NCI-H2171 treated with DMSO at 0.1 percent for 48 hours (cell line): Measurements from ENCODE around the gene DPM3.
"Not testable (repeated sequence)": the region's sequence is repeated elsewhere in the genome, so short reads cannot be mapped to it uniquely, and the experiment has no call there.

Experiments
- DNase-seq: peaks from one replicate; lab custom pipeline; 2025; lab: John Stamatoyannopoulos, UW

The DPM3 gene

DNA sequence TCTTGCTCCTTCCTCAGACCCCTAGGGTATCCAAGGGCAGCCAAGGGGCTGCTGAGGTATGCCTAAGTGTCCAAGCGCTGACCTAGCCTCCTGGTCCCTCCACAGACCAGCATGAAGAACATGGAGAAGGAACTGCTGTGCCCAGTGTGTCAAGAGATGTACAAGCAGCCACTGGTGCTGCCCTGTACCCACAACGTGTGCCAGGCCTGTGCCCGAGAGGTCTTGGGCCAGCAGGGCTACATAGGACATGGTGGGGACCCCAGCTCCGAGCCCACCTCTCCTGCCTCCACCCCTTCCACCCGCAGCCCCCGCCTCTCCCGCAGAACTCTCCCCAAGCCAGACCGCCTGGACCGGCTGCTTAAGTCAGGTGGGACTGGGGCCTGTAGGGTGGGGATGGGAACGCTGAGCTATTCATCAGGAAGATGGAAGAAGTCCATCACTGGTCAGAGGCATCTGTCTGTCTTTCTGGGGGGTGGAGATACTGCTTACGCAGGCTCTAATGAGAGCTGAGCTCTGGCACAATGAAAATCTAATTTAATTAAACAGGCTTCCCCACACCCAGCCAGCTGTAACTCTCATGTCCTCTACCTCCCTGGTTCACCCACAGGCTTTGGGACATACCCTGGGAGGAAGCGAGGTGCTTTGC lies 35.1 kb upstream of the DPM3 start:
- DNase-seq: no peak

DNA sequence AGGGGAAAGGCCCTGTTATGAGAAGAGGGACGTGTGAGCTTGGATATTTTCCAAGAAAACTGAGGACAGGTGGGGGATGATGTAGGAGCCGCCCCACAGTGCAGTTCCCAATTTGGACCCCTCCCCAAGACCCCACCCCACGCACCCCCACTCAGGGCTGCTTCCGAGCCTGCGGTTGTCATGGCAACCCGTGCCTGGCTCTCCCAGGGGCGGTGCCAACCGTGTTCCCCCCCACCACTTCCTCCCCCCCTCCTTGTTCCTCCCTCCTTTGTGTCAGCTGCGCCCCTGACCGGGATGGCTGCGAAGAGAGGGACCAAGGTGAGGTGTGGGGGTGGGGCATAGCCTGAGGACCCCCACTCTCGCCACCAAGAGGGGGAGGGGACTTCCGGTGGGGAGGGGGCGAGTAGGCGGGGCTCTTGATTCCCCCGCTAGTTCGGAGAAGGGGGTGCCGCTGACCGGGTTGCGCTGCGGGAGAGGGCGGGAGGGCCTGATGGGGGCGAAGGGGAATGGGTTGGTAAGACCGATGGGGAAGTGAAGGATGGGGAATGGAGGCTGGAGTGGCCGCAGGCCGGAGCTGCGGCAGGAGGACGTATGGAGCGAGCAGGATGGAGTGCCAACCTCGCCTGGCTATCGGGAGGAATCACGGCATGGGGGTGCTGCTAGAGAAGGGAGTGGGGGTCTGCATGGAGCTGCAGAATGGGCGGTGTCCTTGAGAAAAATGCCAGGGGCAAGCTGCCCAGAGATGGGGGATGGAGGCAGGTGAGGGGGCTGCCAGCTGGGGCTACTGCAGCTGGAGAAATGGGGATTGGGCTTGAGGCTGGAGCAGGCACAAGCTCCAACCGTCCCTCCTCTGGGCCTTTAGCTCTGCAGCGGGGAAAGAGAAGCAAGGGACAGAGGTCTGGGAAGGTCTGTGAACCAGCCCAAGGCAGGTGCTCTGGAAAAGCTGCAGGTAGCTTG lies 34.3 kb upstream of the DPM3 start:
- DNase-seq: no peak

- DNase-seq: peak; percentile 84
These were observed 33.4 kb upstream of the DPM3 start, which contains the start of gene TRIM46 for GRCh38 chr1:155173478-155174323. TSS of gene TRIM46 (plus strand) at chr1:155173849. CDS start at chr1:155173967, 118 bp downstream.

DNA sequence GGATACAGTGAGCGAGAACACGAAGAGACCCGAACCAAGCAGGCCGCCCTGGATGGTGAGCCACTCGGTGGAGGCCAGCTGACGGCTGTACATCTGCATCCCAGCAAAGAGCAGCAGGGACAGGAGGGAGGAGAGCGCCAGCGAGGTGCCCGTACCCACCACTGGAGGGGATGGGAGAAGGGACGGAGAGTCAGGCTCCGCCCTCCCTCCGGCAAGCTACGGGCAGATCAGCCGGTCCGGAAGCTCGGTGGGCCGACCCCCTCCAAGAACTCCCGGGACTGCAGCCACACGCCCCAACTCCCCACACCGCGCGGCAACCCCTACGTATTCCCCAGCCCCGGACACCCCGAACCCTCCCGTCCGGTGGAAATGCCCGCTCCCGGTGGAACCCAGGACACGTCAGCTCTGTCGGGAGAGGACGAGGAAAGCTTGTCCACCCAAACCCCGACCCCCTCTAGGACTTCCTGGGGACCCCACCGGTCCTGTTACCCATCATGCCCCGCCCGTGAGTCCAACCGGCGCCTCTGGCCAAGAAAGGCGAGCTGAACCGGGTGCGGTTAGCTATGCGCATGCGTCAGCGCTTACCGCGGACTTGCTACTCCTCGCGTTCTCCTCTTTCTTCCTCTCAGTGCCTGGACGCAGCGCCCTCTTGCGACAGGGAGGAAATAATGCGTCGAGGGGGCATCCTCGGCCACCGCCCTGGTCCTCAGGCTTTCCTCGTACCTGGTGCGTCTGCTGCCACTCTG lies 32.6 kb upstream of the DPM3 start, which contains the start of gene KRTCAP2:
TSS of gene KRTCAP2 (minus strand) at position 573 of the 746 bp plus-strand sequence. CDS start at position 493, 80 bp downstream.
- peak; percentile 95 for DNase-seq

DNA sequence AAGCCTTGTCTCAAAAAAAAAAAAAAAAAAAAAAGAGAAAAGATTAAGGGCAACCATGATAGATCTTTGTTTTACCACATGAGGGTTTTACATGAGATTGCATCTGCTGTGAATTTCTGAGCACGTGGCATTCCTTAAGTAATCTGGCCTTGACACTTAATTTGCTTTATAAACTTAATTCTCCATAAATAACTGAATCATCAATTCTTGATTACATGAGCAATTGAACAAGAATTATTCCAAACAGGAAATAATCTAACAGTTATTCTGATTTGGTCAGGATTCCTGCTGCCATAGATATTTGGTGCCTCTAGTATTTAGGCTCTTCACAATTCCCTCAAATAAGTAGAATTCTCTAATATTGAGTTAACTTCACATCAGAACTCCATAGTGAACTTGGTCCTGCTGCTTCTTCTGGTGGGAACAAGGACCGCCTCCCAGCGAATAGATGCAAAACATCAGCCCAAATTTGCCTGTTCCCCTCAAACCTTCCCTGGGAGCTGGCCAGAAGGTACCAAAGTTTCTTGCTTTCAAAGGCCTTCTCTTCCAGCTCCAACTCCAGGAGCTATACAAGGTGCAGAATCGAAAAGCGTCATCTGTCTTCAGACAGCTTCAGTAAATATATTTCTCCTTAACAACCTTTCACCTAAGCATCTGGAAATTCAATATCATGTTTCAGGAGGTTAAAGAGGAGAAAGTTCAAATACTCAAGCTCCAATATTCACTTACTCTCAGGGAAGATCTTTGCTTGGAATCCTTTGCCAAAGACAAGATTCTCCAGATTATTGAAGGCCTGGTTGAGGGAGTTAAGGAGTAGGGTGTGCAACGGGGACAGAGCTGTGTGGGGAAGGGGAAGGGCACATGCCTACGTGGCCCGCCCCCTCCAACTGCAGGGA lies 31.8 kb upstream of the DPM3 start:
- no peak for DNase-seq

- DNase-seq: no peak
These were observed 30.5 kb upstream of the DPM3 start for GRCh38 chr1:155170806-155171205.

GRCh38 chr1:155170101-155170785 lies 29.9 kb upstream of the DPM3 start:
- DNase-seq: no peak

- no peak for DNase-seq
These were observed 29.2 kb upstream of the DPM3 start for GRCh38 chr1:155169541-155169940.

DNA sequence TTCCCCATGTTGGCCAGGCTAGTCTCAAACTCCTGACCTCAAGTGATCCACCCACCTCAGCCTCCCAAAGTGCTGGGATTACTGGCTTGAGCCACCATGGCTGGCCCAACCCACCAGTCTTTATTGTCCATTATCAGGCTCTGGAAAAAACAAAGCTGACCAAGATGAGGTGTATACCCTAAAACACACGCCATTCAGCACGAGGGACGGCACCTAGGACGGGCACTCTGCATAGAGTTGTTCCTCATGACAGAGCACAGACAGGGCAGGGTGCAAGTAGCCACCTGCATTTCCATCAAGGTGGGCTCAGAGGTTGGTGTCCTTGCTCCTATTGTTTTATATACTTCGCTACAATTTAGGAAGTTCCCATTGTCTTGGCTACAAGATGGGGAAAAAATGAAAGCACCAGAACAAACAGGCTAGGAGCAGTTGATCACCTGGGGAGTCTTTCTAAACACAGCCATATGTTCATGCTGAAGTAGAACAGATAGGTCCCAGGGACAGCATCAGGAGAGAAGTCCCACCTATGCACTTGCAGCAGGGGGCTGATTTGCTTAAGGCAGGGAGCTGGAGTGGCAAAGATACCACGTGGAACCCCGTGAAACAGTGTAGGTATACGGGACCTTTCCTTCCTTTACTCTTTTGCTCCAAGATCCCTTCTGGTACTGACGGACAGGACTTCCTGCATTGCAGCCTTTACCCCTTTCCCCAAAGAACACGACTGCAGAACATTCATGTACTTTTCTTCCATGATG lies 28.3 kb upstream of the DPM3 start:
- DNase-seq: peak; percentile 42

- DNase-seq: not testable (repeated sequence)
These were observed 27.7 kb upstream of the DPM3 start for GRCh38 chr1:155168105-155168445.

GRCh38 chr1:155167166-155168104 lies 27.1 kb upstream of the DPM3 start:
- peak; percentile 87 for DNase-seq

DNA sequence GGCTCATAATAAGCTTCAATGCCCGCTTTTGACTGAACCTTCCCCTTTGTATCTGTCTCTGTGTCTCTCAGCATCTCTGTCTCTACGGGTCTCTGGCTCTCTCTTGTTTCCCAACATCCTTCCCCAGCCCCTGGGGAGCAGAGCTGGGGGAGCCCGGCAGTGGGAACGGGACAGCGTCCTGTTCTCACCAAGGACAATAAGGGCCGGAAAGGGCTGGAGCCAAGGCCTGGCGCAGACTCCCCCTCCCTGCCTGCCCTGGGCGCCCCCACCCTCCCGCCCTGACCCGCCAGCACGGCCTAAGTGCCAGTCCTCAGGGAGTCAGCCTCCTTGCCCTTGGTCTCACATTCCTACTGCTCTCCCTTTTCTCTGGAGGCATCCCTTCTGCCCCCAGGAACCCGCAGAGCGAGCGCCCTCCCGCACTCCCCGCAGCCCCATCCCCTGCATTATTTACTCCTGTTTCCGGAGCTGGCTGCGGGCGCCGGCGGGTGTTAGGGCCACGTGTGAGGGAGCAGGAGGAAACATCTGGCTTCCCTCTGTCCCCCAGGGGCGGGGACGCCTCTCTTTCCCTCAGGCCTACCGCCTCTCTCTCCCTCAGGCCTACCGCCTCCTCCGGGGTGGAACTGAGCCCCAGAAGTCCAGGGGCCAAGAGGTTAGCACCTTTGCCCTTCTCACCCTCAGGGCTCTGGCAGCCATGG lies 26.3 kb upstream of the DPM3 start:
- DNase-seq: peak; percentile 75

- no peak for DNase-seq
These were observed 25.7 kb upstream of the DPM3 start for GRCh38 chr1:155166051-155166470.

GRCh38 chr1:155164625-155165024 lies 24.3 kb upstream of the DPM3 start:
- DNase-seq: not testable (repeated sequence)

DNA sequence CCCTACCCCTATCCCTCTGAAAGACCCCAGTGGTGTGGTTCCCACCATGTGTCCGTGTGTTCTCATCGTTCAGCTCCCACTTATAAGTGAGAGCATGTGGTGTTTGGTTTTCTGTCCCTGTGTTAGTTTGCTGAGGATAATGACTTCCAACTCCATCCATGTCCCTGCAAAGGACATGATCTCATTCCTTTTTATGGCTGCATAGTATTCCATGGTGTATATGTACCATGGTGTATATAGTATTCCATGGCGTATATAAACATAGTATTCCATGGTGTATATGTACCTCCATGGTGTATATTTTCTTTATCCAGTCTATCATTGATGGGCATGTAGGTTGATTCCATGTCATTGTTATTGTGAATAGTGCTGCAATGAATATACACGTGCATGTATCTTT lies 23.5 kb upstream of the DPM3 start:
- DNase-seq: not testable (repeated sequence)

GRCh38 chr1:155162631-155163030 lies 22.3 kb upstream of the DPM3 start:
- not testable (repeated sequence) for DNase-seq

- DNase-seq: no peak
These were observed 19.8 kb upstream of the DPM3 start for GRCh38 chr1:155160128-155160527.
